K562 (cell line): ENCODE data around the gene DPEP2. TPM values are rescaled to one million over a fixed set of nuclear protein-coding genes. Genes with fewer than 3 reads are reported as not detected.

Source experiments
- ARID1B ChIP-seq: fragments of 450-650 bp; IDR thresholded peaks from 2 replicates; pipeline ENCODE4 v1.6.1; 2016; ENCODE audit warnings: antibody characterized with exemption, mild to moderate bottlenecking, inconsistent platforms
- ATF7 ChIP-seq: fragments of 450-650 bp; IDR thresholded peaks from 2 replicates; pipeline ENCODE4 v1.7.1; 2014; ENCODE audit warnings: mild to moderate bottlenecking, moderate library complexity
- E2F1 ChIP-seq: sonication (generic); formaldehyde crosslinking; IDR thresholded peaks from 2 replicates; pipeline ENCODE4 v1.8.1; 2023; ENCODE audit warnings: mild to moderate bottlenecking, missing genetic modification reagents, moderate library complexity
- ERF ChIP-seq: fragments of 450-650 bp; formaldehyde crosslinking; IDR thresholded peaks from 2 replicates; pipeline ENCODE4 v1.4.0; 2020; ENCODE audit warnings: mild to moderate bottlenecking, mixed read lengths
- ETS2 ChIP-seq: IDR thresholded peaks from 2 replicates; pipeline ENCODE4 v1.6.1; 2016; ENCODE audit warnings: borderline replicate concordance, missing genetic modification characterization, mild to moderate bottlenecking, moderate library complexity, missing compliant biosample characterization; ENCODE audit not compliant: poor library complexity, severe bottlenecking
- GATAD2B ChIP-seq: fragments of 450-650 bp; IDR thresholded peaks from 2 replicates; pipeline ENCODE4 v1.6.1; 2017; ENCODE audit warnings: mild to moderate bottlenecking, borderline replicate concordance
- HMGN3 ChIP-seq: IDR thresholded peaks from 2 replicates; pipeline ENCODE4 v1.6.1; 2011; ENCODE audit warnings: borderline replicate concordance, low read depth, mild to moderate bottlenecking, mixed read lengths, low read length; ENCODE audit not compliant: insufficient read length; ENCODE audit errors: extremely low read depth
- NBN ChIP-seq: fragments of 450-650 bp; IDR thresholded peaks from 2 replicates; pipeline ENCODE4 v1.6.1; 2016; ENCODE audit warnings: low read depth, mild to moderate bottlenecking
- RFX5 ChIP-seq: IDR thresholded peaks from 2 replicates; pipeline ENCODE4 v1.6.1; 2011; ENCODE audit warnings: low read depth, mild to moderate bottlenecking, improper control_type of control experiment, low read length
- SRF ChIP-seq, 2 experiments: fragments of 250-450, 450-650 bp in 1 of 2; sonication (Bioruptor Pico) in 1 of 2; sonication (generic) in 1 of 2; formaldehyde crosslinking; IDR thresholded peaks; 2 replicates each; pipeline versions ENCODE4 v1.5.0 to v1.5.1; 2020 to 2022; ENCODE audit warnings: mild to moderate bottlenecking in 1 of 2, missing genetic modification reagents in 1 of 2
- SRSF1 ChIP-seq: fragments of 200-400 bp; formaldehyde crosslinking; IDR thresholded peaks from 2 replicates; pipeline ENCODE4 v1.6.1; 2017; ENCODE audit warnings: mild to moderate bottlenecking, low read depth, low read length, moderate library complexity
- TRIM24 ChIP-seq, 2 experiments: fragments of 450-650 bp; IDR thresholded peaks; 2 replicates each; pipeline ENCODE4 v1.6.1; 2016
- USF1 ChIP-seq: sonication (generic); formaldehyde crosslinking; IDR thresholded peaks from 2 replicates; pipeline ENCODE4 v1.9.0; 2022; ENCODE audit warnings: mild to moderate bottlenecking, missing genetic modification reagents
- ZNF277 ChIP-seq: fragments of 250-450 bp; sonication (Bioruptor Pico); IDR thresholded peaks from 2 replicates; pipeline ENCODE4 v1.8.0; 2022; ENCODE audit warnings: inconsistent platforms, mild to moderate bottlenecking, moderate library complexity, borderline replicate concordance
- ZNF407 ChIP-seq: fragments of 450-650 bp; IDR thresholded peaks from 2 replicates; pipeline ENCODE4 v1.6.1; 2016; ENCODE audit warnings: low read depth
- ZNF444 ChIP-seq: fragments of 250-450 bp; sonication (Bioruptor Pico); IDR thresholded peaks from 2 replicates; pipeline ENCODE4 v1.4.0; 2020; ENCODE audit warnings: mild to moderate bottlenecking, moderate library complexity
- polyA plus RNA-seq, 8 experiments: library from polyadenylated mRNA; depleted of rRNA in 4 of 8; stranded (reverse) in 5 of 8; unstranded in 3 of 8; fragments of >200 nt; fragmentation: Nextera tagmentation in 2 of 8; fragmentation: Illumina TruSeq in 1 of 8; extraction: Ambion mirVana in 2 of 8; extraction: Trizol in 1 of 8; gene quantifications; 2 replicates each; pipeline versions ENCODE4 v1.2.1 to v1.2.3, GENCODE V29; 2011 to 2014; ENCODE audit warnings: inconsistent platforms in 1 of 8, missing spikeins in 1 of 8
- total RNA-seq, 7 experiments: library from RNA; depleted of rRNA in 6 of 7; stranded (reverse); fragments of >200 nt in 6 of 7; fragmentation: Illumina TruSeq in 2 of 7; extraction: Trizol in 2 of 7; gene quantifications; 2 replicates each; pipeline versions ENCODE4 v1.2.1 to v1.2.3, GENCODE V29; 2011 to 2021; ENCODE audit warnings: low replicate concordance in 1 of 7

Gene DPEP2
- total and polyA plus RNA-seq, 9 of the 15 experiments (the other 6 are each of a cell fraction or from before 2014, with no cell fraction given): 0.14 to 1.2 (median 0.38) TPM

GRCh38 chr16:68022728-68023537, 23.6 kb upstream of the DPEP2 start, which contains the start of the genes DDX28 and DUS2 (continued):
- TF ChIP-seq ZNF407 (peak; percentile 99), TRIM24 (IDR thresholded peaks at IDR 0.05) (peak in 1 of 2 experiments; percentile 54; a peak in 1 of 4 replicates), ZNF277 (CRISPR knock-in tag) (no peak), E2F1 (CRISPR knock-in tag) (no peak), ETS2 (tag) (no peak), ARID1B (no peak), SRSF1 (0 out of 2 replicates have a peak, but pooled peaks have one; percentile 43), NBN (peak; percentile 99), SRF (CRISPR knock-in tag; IDR thresholded peaks at IDR 0.05) (0 out of 4 replicates have a peak, but pooled peaks of 1 of the 2 experiments have one; percentile 17), RFX5 (no peak), USF1 (CRISPR knock-in tag) (no peak), ZNF444 (CRISPR knock-in tag) (no peak), GATAD2B (no peak), ERF (CRISPR knock-in tag) (no peak), ATF7 (peak; percentile 96), HMGN3 (peak; percentile 52)
